Left cardiac atrium (tissue), 4 donors: Measurements from ENCODE around the gene ENTR1. TPM values are rescaled to one million over a fixed set of nuclear protein-coding genes. Genes with fewer than 3 reads are reported as not detected.

Experiments used
- ATAC-seq, 2 donors: fragments of 200-7000 bp; cut with Tn5 transposase; one replicate each; pipeline ENCODE4 v1.9.1; 2020; ENCODE audit warnings: mild to moderate bottlenecking in 2 of 2, moderate library complexity in 2 of 2
- DNase-seq: peaks from one replicate; pipeline ENCODE4 v3.0.0-alpha.2; 2020
- intact Hi-C, 2 donors: fragments of 100-400 bp; cut with DNase I; formaldehyde crosslinking; loops; one replicate each; pipeline versions ENCODE4 v1.14.1 to v1.15.1; 2022 to 2023
- total RNA-seq, 2 donors: library from RNA; stranded (reverse); fragmentation: NEBNext Ultra II Directional; extraction: Animal tissue kit (Norgen Biotek cat#: 25700); gene quantifications; one replicate each; pipeline ENCODE4 v1.2.1, GENCODE V29; 2021
- donor health status: DM: no; HTN: yes; CAD: no.
- donor health status: DM: no; HTN: yes; CAD: no; lungs with severe emphysema.
- donor health status: DM: yes; HTN: yes; CAD: no.
- donor health status: Dilated cardiomyopathy.

ENTR1 gene
- total RNA-seq, 2 donors from 2014 or later = 18.1 to 26.6 TPM

DNA sequence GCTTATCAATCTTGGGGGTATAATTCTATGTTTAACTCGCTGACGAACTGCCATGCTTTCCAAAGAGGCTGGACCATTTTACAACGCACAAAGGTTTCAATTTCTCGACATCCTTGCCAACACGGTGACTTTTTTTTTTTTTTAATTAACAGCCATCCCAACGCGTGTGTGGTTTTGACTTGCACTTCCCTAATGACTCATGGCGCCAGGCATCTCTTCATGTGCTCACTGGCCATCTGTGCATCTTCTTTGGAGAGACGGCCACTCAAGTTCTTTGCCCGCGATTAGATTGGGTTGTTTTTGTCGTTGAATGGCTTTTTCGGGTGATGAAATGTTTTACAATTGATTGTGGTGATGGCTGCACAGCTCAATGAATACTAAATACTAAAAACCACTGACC lies 24.4 kb downstream of the ENTR1 start:
- no peak for DNase-seq
- intact Hi-C loops = no loop called here
- ATAC-seq = no peak

DNA sequence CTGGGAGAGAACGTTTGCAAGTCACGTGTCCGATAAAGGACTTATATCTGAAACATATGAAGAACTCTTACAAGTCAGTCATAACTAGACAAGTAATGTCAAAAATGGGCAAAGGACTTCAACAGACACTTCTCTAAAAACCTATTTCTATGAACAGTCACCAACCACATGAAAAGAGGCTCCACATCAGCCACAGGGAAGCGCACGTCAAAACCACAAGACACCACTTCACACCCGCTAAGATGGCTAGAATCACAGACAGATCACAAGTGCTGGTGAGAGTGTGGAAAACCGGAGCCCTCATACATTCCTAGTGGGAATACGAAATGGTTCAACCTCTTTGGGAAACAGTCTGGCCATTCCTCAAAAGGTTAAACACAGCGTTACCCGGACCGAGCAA lies 25.4 kb downstream of the ENTR1 start:
- DNase-seq (no peak), ATAC-seq (no peak)
- intact Hi-C loops = no loop called here

DNA sequence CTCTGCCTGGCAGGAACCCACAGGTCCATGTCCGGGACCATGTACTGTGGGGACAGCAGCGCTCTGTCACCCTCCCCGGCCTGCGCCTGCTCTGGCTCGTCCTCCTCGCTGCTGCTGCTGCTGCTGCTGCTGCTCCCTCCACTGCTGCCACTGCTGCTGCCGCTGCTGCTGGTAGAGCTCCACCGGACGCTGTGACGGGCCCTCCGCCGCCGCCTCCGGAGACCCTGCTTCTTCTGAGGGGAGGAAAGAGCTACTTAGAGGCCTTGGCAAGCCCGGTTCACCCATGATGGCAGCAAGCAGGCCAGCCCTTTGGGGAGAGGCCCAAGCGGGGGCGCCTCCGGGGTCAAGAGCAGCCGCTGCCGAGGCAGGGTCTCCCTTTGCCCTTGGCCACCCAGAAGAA lies 27.0 kb downstream of the ENTR1 start:
- ATAC-seq = no peak
- intact Hi-C loops = no loop called here
- DNase-seq = no peak

DNA sequence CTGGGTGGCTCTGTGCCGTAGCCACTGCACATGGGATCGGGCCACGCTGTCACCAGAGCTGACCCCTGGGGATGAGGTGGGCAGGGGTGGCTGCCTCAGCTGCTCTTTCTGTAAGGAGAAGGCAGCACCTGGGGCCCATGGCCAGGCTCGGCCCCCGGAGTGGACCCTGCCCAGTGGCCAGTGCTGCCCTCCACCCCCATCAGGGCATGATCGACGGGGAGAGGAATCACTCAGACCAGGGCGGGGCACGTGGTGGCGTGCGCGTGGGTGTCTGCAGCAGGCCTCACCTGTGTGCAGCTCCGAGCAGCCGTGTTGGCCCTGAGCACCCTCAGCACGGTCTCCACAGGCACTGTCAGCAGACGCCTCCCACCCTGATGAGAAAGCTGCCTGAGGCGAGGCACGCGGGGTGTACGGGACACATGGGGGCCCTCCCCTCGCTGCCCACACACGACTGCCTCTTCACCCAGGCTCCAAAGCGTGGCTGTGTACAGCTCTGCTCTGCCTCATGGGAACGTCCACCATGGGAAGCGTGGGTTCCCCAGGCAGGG lies 28.4 kb downstream of the ENTR1 start:
- DNase-seq (no peak), ATAC-seq (no peak)
- intact Hi-C loops = no loop called here

DNA sequence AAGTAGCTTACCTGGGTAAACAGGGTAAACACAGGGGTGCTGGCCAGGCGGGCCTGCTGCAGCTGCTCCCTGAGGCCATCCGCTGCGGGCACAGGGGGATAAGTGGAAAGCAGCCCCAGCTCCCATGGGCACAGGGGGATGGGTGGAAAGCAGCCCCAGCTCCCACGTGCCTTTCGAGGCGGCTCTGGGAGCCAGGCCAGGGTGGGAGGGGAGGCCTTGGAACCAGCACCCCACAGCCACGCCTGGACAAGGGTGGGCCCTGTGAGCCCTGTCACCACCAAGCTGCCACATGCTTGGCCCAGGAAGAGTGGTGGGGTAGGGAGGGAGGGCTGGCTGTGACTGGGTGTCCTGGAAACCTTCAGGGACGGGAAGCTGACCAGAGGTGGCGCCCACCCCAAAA lies 29.1 kb downstream of the ENTR1 start:
- intact Hi-C loops = no loop called here
- DNase-seq (no peak), ATAC-seq (peak; percentile 20 to 81)

DNA sequence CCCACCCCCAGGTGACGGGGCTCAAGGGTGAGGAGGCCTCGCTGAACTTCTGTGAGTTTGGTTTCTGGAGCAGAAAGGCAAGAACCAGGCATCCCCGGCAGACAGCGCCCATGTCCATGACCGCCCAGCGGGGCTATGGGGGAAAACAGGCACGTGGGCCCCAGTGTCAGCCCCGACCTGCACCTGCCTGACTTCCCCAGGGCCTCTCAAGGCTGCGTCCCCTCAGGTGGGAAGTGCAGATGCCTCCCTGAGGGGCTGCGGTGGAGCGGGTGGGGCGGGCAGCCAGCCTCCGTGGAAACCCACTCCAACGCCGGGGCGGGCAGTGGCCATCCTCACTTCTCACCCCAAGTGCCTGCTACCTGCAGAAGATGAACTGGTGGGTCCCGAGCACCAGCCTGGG lies 30.0 kb downstream of the ENTR1 start:
- no peak for ATAC-seq
- intact Hi-C loops = no loop called here
- no peak for DNase-seq

DNA sequence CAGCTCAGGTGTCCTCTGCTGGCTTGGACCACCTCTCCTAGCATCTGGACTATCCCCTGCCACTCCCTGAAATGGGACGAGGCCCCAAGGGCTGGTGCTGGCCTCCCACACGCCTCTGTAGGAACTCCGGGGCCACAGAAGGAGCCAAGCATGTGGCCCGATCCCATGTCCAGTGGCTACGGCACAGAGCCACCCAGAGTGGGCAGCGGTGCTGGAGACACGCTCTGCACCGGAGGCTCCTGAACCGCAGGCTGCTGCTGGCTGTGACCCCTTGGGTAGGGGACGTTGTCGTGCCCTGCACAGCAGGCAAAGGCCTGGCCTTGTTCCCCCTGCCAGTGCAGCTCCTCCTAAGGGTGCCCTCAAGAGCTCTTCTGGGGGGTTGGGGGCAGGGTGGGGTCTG lies 30.5 kb downstream of the ENTR1 start:
- intact Hi-C loops = no loop called here
- no peak for ATAC-seq
- no peak for DNase-seq

DNA sequence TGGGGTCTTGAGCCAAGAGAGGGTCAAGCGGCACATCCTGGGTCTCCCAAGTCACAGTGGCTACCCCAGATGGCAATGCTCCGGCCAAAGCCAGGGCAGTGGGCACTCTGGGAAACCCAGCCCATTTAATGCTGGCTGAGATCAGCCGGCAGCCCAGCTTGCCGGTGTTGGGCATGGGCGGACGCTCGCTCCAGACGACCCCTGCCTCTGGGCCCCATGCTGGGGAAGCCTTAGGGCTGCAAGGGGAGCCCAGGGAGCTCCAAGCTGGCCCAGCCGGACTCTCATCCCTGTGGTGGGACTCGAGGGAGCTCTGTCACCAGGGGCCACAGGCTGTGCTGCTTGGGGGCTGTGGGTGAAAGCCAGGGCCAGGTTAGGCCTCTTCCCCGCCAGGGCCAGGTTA lies 31.0 kb downstream of the ENTR1 start:
- intact Hi-C loops = no loop called here
- ATAC-seq = no peak
- no peak for DNase-seq

DNA sequence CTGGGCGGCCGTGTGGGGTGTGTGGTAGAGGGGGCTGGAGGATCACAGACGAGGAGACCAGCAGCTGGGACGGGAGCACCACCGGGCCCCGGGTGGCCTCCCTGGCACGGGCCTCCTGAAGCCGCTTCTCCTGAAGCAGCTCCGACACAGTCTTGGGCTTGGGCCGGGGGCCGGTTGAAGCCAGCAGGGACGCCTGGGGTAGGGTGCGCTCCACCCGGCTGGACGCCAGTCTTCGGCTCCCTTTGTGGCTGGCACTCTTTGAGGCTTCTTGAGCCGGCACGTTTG lies 31.5 kb downstream of the ENTR1 start:
- no peak for ATAC-seq
- intact Hi-C loops = no loop called here

DNA sequence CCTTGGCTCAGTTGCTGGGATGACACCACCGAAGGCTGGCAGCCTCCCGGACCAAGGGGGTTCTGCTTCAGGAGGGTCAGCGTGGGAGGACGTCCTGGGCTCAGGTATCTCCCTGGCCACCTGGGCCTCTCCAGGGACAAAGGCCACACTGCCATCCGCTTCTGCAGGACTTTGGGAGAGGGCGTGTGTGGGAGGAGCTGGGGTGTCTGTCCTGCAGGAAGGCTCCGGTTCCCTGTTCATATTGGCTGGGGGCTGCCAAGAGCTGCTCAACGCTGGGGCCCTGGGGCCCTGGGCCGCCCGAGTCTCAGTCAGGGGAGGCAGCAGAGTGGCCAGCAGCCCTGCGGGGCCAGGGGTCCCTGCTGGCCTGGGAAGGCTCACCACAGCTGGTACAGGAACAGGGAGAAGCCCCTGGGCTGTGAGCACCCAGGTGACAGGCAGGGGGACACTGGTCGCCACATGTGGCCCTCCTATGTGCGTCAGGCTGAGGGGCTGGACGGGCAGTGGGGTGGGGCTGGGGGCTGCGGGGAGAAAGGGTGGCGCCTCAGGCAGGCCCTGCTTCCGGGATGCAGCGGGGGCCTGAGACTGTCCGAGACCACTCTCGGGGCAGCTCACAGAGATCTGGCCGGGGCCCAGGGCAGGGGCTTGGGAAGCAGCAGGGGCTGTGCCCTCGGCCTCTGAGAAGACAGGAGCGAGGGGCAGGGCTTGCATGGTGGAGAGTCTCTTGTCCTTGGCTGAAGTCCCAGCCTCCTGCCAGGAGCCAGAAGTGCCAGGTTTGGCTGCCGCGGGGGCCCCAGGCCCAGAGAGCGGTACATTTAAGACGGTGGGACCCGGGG lies 32.0 kb downstream of the ENTR1 start:
- no peak for DNase-seq
- peak in 1 of 2 donors; percentile 5 for ATAC-seq
- intact Hi-C loops = no loop called here

More for the DNA sequence above, 31.5 kb downstream of the ENTR1 start:
- DNase-seq = no peak

DNA sequence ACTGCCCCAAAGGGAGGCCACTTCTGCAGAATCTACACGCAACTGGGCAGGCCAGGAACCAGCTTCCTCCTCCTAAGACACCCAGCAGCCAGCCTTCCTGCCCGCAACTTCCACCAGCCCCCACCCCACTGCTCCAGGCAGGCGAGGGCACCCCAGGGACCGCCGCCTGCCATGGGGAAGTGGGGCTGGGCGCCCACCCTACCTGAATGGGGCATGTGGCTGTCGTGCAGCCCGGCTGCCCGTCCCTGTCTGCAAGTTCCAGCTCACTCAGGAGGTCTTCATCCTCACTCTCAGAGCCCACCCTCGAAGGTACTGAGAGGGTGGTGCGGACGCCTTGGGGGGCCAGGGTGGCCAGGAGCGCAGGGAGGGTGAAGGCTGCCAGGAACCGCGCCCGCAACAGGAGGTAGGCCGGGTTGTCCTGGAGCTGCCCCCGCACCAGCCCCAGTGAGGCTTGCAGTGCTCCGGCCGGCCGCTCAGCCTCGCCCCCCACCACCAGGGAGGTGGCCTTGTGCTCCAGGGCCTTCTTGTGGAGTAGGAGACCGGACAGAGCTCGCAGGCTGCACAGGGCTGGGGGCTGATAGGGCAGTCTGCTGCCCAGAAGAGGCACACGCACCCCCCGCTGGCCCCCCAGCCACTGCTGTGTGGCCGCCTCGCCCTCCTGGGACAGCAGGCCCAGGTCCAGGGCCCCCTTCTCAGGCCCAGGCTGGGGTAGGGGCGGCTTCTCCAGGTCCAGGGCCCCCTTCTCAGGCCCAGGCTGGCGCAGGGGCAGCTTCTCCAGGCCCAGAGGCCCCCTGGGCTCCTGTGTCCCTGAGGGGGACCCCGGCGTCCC lies 32.9 kb downstream of the ENTR1 start:
- ATAC-seq = no peak
- intact Hi-C loops = no loop called here
- no peak for DNase-seq

DNA sequence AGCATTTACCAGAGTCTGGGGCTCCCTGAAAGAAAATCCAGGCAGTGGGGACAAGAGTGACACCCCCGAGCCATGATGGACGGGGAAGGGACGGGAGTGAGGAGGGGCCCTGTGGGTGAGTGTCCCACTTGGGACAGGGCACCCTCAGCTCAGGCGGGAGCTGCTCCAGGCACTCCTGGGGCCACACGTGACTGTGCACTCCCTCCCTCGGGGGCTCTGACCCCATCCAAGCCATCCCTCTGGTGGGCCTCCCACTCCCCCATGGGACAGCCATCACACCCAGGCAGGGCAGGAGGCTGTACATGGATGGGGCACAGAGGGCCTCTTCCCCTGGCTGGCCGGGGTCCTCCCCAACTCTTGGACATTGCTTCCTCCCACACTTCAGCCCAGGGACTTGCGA lies 34.0 kb downstream of the ENTR1 start:
- ATAC-seq (no peak), DNase-seq (no peak)
- intact Hi-C loops = no loop called here

DNA sequence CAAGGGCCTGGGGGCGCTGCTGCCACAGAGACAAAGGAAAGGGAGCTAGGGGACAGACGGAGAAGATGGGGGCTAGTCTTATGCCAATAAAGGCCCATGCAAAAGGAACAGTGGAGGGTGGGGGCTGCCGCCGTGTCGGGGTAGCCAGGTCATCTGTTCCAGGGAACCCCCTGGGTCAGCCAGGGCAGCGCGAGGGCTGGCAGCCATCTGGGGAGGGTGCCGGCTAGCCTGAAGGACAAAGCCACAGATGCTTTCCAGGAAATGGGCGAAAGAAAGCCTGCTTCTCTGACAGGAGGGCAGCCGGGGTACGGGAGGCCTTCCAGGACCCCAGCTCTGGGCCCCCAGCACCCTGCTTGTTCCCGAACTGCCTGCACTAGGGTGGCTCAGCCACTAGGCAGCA lies 35.3 kb downstream of the ENTR1 start:
- intact Hi-C loops = no loop called here
- ATAC-seq (no peak), DNase-seq (no peak)

DNA sequence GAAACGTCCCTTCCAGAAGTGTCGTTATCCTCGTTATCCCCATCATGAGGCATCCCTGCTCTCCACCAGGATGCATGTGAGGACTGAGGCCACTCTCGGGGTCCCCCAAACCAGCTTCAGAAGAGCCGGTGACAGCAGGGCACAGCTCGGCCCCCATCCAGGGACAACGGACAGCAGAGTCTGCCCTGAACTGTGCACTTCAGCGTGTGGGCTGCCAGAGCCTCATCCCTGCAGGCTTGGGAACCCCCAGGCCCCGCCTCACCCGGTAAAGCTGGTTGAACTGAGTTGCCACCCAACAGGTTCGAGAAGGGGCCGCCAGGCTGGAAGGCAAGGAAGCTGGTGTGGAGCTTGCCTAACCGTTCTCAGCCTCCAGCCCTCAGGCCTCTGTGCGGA lies 36.2 kb downstream of the ENTR1 start:
- no peak for ATAC-seq

DNA sequence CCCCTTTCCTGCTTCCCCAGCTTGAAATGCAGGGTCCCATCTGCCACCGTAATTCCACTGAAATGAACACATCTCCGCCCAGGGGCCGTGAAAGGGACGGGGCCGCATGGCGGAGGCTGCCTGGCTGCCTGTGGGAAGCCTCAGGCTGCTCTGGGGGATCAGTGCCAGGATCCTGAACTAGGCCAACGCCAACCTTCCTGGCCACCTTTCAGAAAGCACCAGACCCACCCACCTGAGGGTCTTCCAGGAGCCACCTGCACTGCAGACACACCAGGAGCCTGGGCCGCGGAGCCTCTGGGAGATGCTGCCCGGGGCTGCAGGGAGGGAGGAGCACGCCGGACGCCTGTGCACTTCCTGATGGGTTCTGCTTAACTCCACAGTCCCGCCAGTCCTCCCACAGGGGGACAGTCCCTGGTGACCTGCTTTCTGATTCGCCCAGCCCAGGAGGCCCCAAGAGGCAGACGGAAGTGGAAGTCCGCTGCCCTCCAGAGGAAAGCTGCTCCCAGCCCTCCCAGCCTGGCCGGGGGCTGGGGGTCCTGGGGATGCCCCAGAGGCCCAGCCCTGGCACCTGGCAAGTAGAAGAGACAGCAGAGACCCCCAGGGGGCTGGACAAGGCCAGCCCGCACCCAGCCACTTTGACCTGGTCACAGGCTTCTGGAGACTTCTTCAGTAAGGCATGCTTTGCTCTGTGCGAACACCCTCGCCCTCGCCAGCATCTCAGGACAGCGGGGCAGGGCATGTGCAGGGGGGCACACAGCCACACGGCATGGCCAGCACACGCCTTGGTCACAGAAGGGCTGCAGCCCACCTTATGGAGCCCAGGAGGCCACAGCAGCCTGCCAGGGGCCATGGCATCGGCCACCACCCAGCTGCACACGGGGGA lies 36.9 kb downstream of the ENTR1 start, which contains the start of gene CARD9:
Gene CARD9, minus strand, starts transcription at position 370 of the 883 bp plus-strand sequence. CDS start 1,591 bp downstream, outside the sequence.
- intact Hi-C loops = no loop called here
- DNase-seq = no peak
- peak; percentile 12 to 59 for ATAC-seq

More for the DNA sequence above, 36.2 kb downstream of the ENTR1 start:
- no peak for DNase-seq
- intact Hi-C loops = no loop called here

DNA sequence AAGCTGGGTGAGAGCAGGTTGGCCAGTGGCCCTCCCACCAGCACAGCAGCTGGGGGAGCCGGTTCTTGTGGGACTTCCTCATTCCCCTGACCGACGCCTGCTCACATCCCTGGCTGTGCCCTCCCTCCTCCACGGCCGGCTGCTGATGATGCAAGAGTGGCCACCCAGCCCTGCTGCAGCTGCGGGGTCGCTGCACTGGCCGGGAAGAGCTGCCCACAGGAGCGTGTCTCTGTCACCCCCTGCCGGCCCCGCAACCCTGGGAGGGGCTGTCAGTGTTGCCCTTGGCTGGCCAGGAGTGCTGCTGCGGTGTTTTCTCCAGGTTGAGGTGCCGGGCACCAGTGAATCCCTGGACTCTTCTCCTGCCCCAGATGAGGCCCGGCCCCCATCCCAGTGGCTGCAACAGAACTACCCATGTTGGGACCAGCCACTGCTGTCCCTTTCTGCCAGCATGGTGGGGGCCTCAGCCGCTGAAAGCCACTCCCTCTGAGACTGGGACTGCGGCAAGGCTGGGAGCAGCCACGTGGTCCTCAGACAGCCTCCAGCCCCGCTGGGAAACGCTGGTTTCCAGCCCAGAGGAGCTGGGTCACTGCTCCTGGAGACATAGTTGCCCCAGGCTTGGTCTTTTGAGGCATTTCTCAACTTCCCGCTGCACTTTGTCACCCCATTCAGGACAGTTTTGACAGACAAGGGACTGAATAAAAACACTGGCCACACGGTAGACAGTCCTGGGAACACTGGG lies 37.7 kb downstream of the ENTR1 start:
- peak; percentile 79 for DNase-seq

DNA sequence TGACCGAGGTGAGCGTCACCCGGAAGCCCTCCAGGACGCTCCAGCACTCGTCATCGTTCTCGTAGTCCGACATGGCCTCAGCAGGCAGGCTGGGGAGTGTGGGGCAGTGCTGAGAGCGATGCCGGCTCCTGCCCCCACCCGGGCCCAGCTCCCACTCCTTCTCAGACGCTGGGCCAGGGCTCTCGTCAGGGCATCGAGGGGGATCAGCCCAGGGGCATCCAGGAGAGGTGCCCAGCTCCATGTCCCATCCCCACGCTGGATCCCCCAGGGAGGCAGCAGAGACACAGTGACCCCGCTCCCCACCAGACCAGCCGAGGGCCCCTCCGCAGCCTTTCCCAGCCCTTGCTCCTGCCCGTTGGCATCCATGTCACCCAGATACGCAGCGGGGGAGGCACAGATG lies 38.4 kb downstream of the ENTR1 start:
- DNase-seq = no peak
- intact Hi-C loops = no loop called here
- no peak for ATAC-seq

More for the DNA sequence above, 37.7 kb downstream of the ENTR1 start:
- ATAC-seq = peak; percentile 67 to 69
- intact Hi-C loops = no loop called here

DNA sequence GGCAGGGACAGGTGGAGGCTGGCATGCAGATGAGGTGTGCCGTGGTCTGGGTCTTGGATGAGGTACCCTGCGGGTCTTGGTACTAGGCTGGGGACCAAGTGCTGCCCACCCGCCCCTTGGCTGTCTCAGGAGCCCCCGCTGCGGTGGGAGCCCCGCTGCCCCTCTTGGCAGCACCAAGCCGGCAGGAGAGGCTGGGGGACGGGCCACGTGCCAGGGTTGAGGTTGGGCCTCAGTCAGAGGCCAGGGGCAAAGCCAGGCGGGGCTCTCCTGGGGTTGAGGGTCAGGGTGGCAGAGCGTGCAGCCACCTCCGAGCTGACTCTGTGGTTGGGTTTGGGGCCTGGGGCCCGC lies 38.9 kb downstream of the ENTR1 start:
- intact Hi-C loops = no loop called here
- no peak for ATAC-seq
- no peak for DNase-seq
